Endothelial cell of umbilical vein (primary cell): ENCODE measurements around the gene CDKN1C. TPM values are rescaled to one million over a fixed set of nuclear protein-coding genes. Genes with fewer than 3 reads are reported as not detected.

ENCODE experiments used
- BruUV-seq: library from RNA; stranded (reverse); fragments of 400-500 nt; replicated peaks from 2 replicates; lab custom pipeline; 2021; lab: Mats Ljungman, UMichigan
- CTCF ChIA-PET: fragments of 300-600, 350-600 bp; sonication (Branson Sonifier 250); formaldehyde crosslinking; loops from one replicate; lab custom pipeline; 2021; ENCODE audit warnings: antibody characterized with exemption, inconsistent platforms; lab: Charles Lee
- POLR2A ChIA-PET: fragments of 300-600, 350-600 bp; sonication (Branson Sonifier 250); formaldehyde crosslinking; loops from one replicate; lab custom pipeline; 2021; ENCODE audit warnings: antibody characterized with exemption, inconsistent platforms; lab: Charles Lee
- DNase-seq: peaks from one replicate; pipeline ENCODE4 v3.0.0-alpha.2; 2011; ENCODE audit warnings: low read depth, low spot score
- FAIRE-seq: peaks from 2 replicates; lab custom pipeline; 2011; peaks lifted over from hg19 to GRCh38; lab: Jason Lieb, UNC
- H2AFZ ChIP-seq: 2 replicates; pipeline ENCODE4 v1.6.0; 2012; ENCODE audit warnings: low read depth, low read length, control low read depth, inconsistent platforms
- H3K27ac ChIP-seq: 2 replicates; pipeline ENCODE4 v1.5.1; 2011; ENCODE audit warnings: low read depth, mild to moderate bottlenecking, control low read depth, low read length, moderate library complexity; ENCODE audit not compliant: insufficient read depth
- H3K27me3 ChIP-seq, 2 experiments: 2 replicates each; pipeline versions ENCODE4 v1.6.0 to v1.6.1; 2011; ENCODE audit warnings: low read length in 2 of 2, mixed read lengths in 1 of 2; ENCODE audit not compliant: control insufficient read depth in 2 of 2, insufficient read depth in 2 of 2
- H3K36me3 ChIP-seq, 2 experiments: 2 replicates in 1 of 2; 3 replicates in 1 of 2; pipeline ENCODE4 v1.5.1; 2011; ENCODE audit warnings: low read length in 2 of 2, mild to moderate bottlenecking in 1 of 2, moderate library complexity in 1 of 2; ENCODE audit not compliant: control insufficient read depth in 2 of 2, insufficient read depth in 2 of 2; ENCODE audit errors: extremely low read depth in 1 of 2
- H3K4me1 ChIP-seq: 3 replicates; pipeline ENCODE4 v1.5.1; 2011; ENCODE audit warnings: mild to moderate bottlenecking, low read length; ENCODE audit not compliant: control insufficient read depth, insufficient read depth; ENCODE audit errors: extremely low read depth
- H3K4me2 ChIP-seq: 2 replicates; pipeline ENCODE4 v1.6.1; 2011; ENCODE audit warnings: low read length, control low read depth, mixed read lengths; ENCODE audit not compliant: insufficient read depth
- H3K4me3 ChIP-seq, 3 experiments: fragments of 200-600 bp in 1 of 3; sonication (generic), shearing (Covaris generic) in 1 of 3; replicated peaks in 1 of 3; 2 replicates each; pipeline ENCODE4 v1.5.1; 2011 to 2016; ENCODE audit warnings: control low read depth in 3 of 3, low read length in 3 of 3, mild to moderate bottlenecking in 2 of 3, inconsistent platforms in 1 of 3, low read depth in 1 of 3, moderate library complexity in 1 of 3; ENCODE audit not compliant: insufficient read depth in 1 of 3
- H3K79me2 ChIP-seq: 2 replicates; pipeline ENCODE4 v1.6.0; 2012; ENCODE audit warnings: low read length, inconsistent platforms; ENCODE audit not compliant: control insufficient read depth, insufficient read depth
- H3K9ac ChIP-seq: replicated peaks from 2 replicates; pipeline ENCODE3; 2011; ENCODE audit warnings: low read length, control low read depth; ENCODE audit not compliant: insufficient read depth; ENCODE audit errors: extremely low read depth
- H3K9me1 ChIP-seq: replicated peaks from 3 replicates; pipeline ENCODE4 v1.6.0; 2011; ENCODE audit warnings: mild to moderate bottlenecking, low read length; ENCODE audit not compliant: control insufficient read depth, insufficient read depth; ENCODE audit errors: extremely low read depth
- H3K9me3 ChIP-seq: replicated peaks from 2 replicates; pipeline ENCODE4 v1.5.1; 2012; ENCODE audit warnings: low read length, inconsistent platforms; ENCODE audit not compliant: control insufficient read depth, insufficient read depth
- H4K20me1 ChIP-seq: replicated peaks from 2 replicates; pipeline ENCODE3; 2011; ENCODE audit warnings: mild to moderate bottlenecking, low read length; ENCODE audit not compliant: control insufficient read depth, insufficient read depth; ENCODE audit errors: extremely low read depth
- EZH2 ChIP-seq: IDR thresholded peaks from 2 replicates; pipeline ENCODE4 v1.6.1; 2012; ENCODE audit warnings: borderline replicate concordance, low read depth, mild to moderate bottlenecking, moderate library complexity, low read length, inconsistent platforms; ENCODE audit not compliant: severe bottlenecking
- FOS ChIP-seq: IDR thresholded peaks from 2 replicates; pipeline ENCODE4 v1.6.1; 2011; ENCODE audit warnings: mild to moderate bottlenecking, low read length, moderate library complexity, borderline replicate concordance; ENCODE audit not compliant: insufficient read depth
- GATA2 ChIP-seq: IDR thresholded peaks from 2 replicates; pipeline ENCODE4 v1.7.0; 2011; ENCODE audit warnings: low read depth, mild to moderate bottlenecking, moderate library complexity, mixed read lengths, low read length; ENCODE audit not compliant: insufficient read length, insufficient read depth
- JUN ChIP-seq: IDR thresholded peaks from 2 replicates; pipeline ENCODE4 v1.6.1; 2011; ENCODE audit warnings: borderline replicate concordance, low read depth; ENCODE audit not compliant: insufficient read length, insufficient read depth
- MYC ChIP-seq: IDR thresholded peaks from one replicate; pipeline ENCODE4 v1.6.1; 2011; ENCODE audit warnings: mild to moderate bottlenecking, low read depth, low read length
- POLR2A ChIP-seq: IDR thresholded peaks from 2 replicates; pipeline ENCODE4 v1.6.1; 2012; ENCODE audit warnings: low read depth, mild to moderate bottlenecking, control low read depth, low read length
- POLR2AphosphoS5 ChIP-seq: IDR thresholded peaks from 2 replicates; pipeline ENCODE4 v1.6.1; 2012; ENCODE audit warnings: low read depth, mild to moderate bottlenecking, control low read depth, low read length, moderate library complexity; ENCODE audit not compliant: insufficient read depth
- dilution Hi-C: fragments of 300-500 bp; cut with MboI; formaldehyde crosslinking; loops from one replicate; pipeline ENCODE4 v1.15.0; 2019; ENCODE audit warnings: low sequenced_read_pairs; ENCODE audit not compliant: extremely low pct_ligation_motif_present
- intact Hi-C: fragments of 100-400 bp; cut with micrococcal nuclease; formaldehyde crosslinking; loops from one replicate; pipeline ENCODE4 v1.10.0; 2022
- polyA plus RNA-seq, 4 experiments: library from polyadenylated mRNA; depleted of rRNA in 3 of 4; stranded (reverse) in 3 of 4; unstranded in 1 of 4; fragments of >200 nt; gene quantifications; 2 replicates each; pipeline versions ENCODE4 v1.2.1 to v1.2.3, GENCODE V29; 2011 to 2012; ENCODE audit warnings: missing spikeins in 1 of 4
- total RNA-seq: library from RNA; stranded (reverse); gene quantifications from 2 replicates; pipeline ENCODE4 v1.2.3, GENCODE V29; 2021
- TF ChIP-seq, protein P1 (sequence below), 2 donors: IDR thresholded peaks; 1 replicate in 1 of 2; 2 replicates in 1 of 2; pipeline ENCODE4 v1.5.1; 2011; ENCODE audit warnings: low read length in 2 of 2, mild to moderate bottlenecking in 2 of 2, moderate library complexity in 2 of 2, control low read depth in 1 of 2, inconsistent platforms in 1 of 2, low read depth in 1 of 2; ENCODE audit not compliant: insufficient read depth in 1 of 2; ENCODE audit errors: extremely low read depth in 1 of 2
- TF ChIP-seq, protein P2 (sequence below): IDR thresholded peaks from 2 replicates; pipeline ENCODE4 v1.6.1; 2011; ENCODE audit not compliant: insufficient read depth, insufficient read length

Gene CDKN1C
- total and polyA plus RNA-seq, 2 donors (not counting 3 experiments of a cell fraction or from before 2014, with no cell fraction given) = 4.1 to 9.0 TPM

- POLR2A ChIA-PET = interaction anchor here (1.8 kb wide), 1 partner anchor 25 kb away, joined by 6 read pairs; the partner anchor contains the start of gene PHLDA2
- peaks cover 16% of the 10 kb centered on the region for H3K4me1 ChIP-seq
- no peak for DNase-seq
- no peak overlapping the region for H3K4me3 ChIP-seq
- peaks cover 5 to 6% of the 10 kb centered on the region in 2 experiments for H3K27me3 ChIP-seq
- H3K4me2 ChIP-seq = no peak overlapping the region
- dilution Hi-C loops = no loop called here
- no peak for FAIRE-seq
- H3K79me2 ChIP-seq = no peaks in the 10 kb centered on the region
- no peaks in the 10 kb centered on the region for H3K36me3 ChIP-seq
- no peaks in the 10 kb centered on the region for H4K20me1 ChIP-seq
- H3K9ac ChIP-seq = no peak overlapping the region
- no peak for TF ChIP-seq GATA2
- no peak for TF ChIP-seq FOS
- no peak for TF ChIP-seq EZH2
- TF ChIP-seq JUN = no peak
- TF ChIP-seq POLR2A = no peak
- no peak for TF ChIP-seq POLR2AphosphoS5
- TF ChIP-seq MYC = no peak
- TF ChIP-seq, protein P1, sequence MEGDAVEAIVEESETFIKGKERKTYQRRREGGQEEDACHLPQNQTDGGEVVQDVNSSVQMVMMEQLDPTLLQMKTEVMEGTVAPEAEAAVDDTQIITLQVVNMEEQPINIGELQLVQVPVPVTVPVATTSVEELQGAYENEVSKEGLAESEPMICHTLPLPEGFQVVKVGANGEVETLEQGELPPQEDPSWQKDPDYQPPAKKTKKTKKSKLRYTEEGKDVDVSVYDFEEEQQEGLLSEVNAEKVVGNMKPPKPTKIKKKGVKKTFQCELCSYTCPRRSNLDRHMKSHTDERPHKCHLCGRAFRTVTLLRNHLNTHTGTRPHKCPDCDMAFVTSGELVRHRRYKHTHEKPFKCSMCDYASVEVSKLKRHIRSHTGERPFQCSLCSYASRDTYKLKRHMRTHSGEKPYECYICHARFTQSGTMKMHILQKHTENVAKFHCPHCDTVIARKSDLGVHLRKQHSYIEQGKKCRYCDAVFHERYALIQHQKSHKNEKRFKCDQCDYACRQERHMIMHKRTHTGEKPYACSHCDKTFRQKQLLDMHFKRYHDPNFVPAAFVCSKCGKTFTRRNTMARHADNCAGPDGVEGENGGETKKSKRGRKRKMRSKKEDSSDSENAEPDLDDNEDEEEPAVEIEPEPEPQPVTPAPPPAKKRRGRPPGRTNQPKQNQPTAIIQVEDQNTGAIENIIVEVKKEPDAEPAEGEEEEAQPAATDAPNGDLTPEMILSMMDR (IDR thresholded peaks at IDR 0.05; ENCODE audit: extremely low read depth in 1 of 2, insufficient read depth in 1 of 2, low read depth in 1 of 2, low read length in 2 of 2) = no peak
- TF ChIP-seq, protein P2, sequence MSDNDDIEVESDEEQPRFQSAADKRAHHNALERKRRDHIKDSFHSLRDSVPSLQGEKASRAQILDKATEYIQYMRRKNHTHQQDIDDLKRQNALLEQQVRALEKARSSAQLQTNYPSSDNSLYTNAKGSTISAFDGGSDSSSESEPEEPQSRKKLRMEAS = no peak
- intact Hi-C loops = no loop called here
- CTCF ChIA-PET = interaction anchor here (1.7 to 1.9 kb wide), 2 partner anchors 11 to 371 kb away, joined by 6 to 7 read pairs; no protein-coding TSS in a partner anchor
- no peak overlapping the region for H3K27ac ChIP-seq
- BruUV-seq = no TSS peak
- no peaks in the 10 kb centered on the region for H3K9me3 ChIP-seq
- H3K9me1 ChIP-seq = no peaks in the 10 kb centered on the region
- no peak overlapping the region for H2AFZ ChIP-seq
Observed at GRCh38 chr11:2903672-2904011, 18.1 kb upstream of the CDKN1C start.
